HL-60 (cell line): Measurements from ENCODE around the gene GARIN5B.
"Not testable (repeated sequence)": the region's sequence is repeated elsewhere in the genome, so short reads cannot be mapped to it uniquely, and the experiment has no call there.

Experiments
- DNase-seq, 2 experiments: peaks; one replicate each; pipeline ENCODE4 v3.0.0-alpha.2; 2010 to 2020; ENCODE audit warnings: low read depth in 1 of 2, low spot score in 1 of 2
- H3K27ac ChIP-seq: fragments of 250-450 bp; sonication (Bioruptor Pico); replicated peaks from 2 replicates; pipeline ENCODE4 v1.5.1; 2020; ENCODE audit warnings: mild to moderate bottlenecking, moderate library complexity
- H3K27me3 ChIP-seq: fragments of 250-450 bp; sonication (Bioruptor Pico); 2 replicates; pipeline ENCODE4 v1.5.1; 2021; ENCODE audit warnings: mild to moderate bottlenecking, moderate library complexity; ENCODE audit not compliant: insufficient read depth, poor library complexity, severe bottlenecking
- H3K4me3 ChIP-seq: replicated peaks from 2 replicates; pipeline ENCODE4 v1.5.1; 2011; ENCODE audit warnings: mild to moderate bottlenecking, control low read depth, low read length; ENCODE audit not compliant: insufficient read depth
- CTCF ChIP-seq: IDR thresholded peaks from one replicate; pipeline ENCODE4 v1.5.1; 2011; ENCODE audit warnings: low read length, control low read depth, inconsistent platforms; ENCODE audit not compliant: insufficient read depth
- GABPA ChIP-seq: IDR thresholded peaks from 2 replicates; pipeline ENCODE4 v1.6.1; 2012; ENCODE audit warnings: low read depth
- POLR2AphosphoS5 ChIP-seq: IDR thresholded peaks from 2 replicates; pipeline ENCODE4 v1.6.1; 2012; ENCODE audit warnings: low read depth
- SPI1 ChIP-seq: IDR thresholded peaks from 2 replicates; pipeline ENCODE4 v1.6.1; 2012; ENCODE audit warnings: low read depth, mild to moderate bottlenecking, borderline replicate concordance
- long read RNA-seq: library from polyadenylated mRNA; unstranded; transcript quantifications from one replicate; pipeline ENCODE4 v2.0.0, GENCODE V29; 2020
- TF ChIP-seq, protein P1 (sequence below): IDR thresholded peaks from 2 replicates; pipeline ENCODE4 v1.6.1; 2012; ENCODE audit warnings: low read depth; ENCODE audit not compliant: insufficient replicate concordance

Gene GARIN5B
- long read RNA-seq: 0 reads

- DNase-seq: no peak
- Histone ChIP-seq H3K27ac (no peak within 1 kb of the TSS), H3K4me3 (no peak within 1 kb of the TSS), H3K27me3 (no peaks in the 10 kb centered on the region)
- TF ChIP-seq POLR2AphosphoS5: no peak
- TF ChIP-seq SPI1: no peak
Observed at GRCh38 chr19:55362990-55363716, at the start of gene GARIN5B. Gene GARIN5B, minus strand, starts transcription at chr19:55363260. Its CDS starts 194 bp downstream, at chr19:55363066.

DNA sequence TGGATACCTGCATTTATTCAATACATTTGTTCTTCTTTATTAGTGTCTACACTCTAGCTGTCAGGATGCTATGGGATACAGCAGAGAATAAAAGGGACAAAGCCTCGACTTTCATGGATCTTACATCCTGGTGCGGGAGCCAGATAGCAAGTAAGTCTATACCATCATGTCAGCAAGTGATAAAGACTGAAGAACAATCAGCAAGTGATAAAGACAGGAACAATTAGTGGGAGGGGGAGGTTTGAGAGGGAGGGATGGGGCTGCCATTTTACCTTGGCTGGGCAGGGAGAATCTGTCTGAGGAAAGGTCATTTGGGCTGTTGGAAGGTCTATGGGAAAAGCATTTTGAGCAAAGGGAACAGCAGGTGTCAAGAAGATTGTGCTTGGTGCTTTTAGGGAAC, 47.1 kb upstream of the GARIN5B start:
- no peak for TF ChIP-seq CTCF
- TF ChIP-seq, protein P1, sequence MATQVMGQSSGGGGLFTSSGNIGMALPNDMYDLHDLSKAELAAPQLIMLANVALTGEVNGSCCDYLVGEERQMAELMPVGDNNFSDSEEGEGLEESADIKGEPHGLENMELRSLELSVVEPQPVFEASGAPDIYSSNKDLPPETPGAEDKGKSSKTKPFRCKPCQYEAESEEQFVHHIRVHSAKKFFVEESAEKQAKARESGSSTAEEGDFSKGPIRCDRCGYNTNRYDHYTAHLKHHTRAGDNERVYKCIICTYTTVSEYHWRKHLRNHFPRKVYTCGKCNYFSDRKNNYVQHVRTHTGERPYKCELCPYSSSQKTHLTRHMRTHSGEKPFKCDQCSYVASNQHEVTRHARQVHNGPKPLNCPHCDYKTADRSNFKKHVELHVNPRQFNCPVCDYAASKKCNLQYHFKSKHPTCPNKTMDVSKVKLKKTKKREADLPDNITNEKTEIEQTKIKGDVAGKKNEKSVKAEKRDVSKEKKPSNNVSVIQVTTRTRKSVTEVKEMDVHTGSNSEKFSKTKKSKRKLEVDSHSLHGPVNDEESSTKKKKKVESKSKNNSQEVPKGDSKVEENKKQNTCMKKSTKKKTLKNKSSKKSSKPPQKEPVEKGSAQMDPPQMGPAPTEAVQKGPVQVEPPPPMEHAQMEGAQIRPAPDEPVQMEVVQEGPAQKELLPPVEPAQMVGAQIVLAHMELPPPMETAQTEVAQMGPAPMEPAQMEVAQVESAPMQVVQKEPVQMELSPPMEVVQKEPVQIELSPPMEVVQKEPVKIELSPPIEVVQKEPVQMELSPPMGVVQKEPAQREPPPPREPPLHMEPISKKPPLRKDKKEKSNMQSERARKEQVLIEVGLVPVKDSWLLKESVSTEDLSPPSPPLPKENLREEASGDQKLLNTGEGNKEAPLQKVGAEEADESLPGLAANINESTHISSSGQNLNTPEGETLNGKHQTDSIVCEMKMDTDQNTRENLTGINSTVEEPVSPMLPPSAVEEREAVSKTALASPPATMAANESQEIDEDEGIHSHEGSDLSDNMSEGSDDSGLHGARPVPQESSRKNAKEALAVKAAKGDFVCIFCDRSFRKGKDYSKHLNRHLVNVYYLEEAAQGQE: no peak
- no peak for TF ChIP-seq POLR2AphosphoS5
- no peak for TF ChIP-seq GABPA
- no peak for TF ChIP-seq SPI1

DNA sequence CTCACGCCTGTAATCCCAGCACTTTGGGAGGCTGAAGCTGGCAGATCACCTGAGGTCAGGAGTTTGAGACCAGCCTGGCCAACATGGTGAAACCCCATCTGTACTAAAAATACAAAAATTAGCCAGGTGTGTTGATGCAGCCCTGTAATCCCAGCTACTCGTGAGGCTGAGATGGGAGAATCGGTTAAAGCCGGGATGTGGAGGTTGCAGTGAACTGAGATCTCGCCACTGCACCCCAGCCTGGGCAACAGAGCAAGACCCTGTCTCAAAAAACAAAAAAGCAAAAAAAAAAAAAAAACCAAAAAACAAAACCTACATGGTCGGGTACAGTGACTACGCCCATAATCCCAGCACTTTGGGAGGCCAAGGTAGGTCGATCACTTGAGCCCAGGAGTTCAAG, 46.1 kb upstream of the GARIN5B start:
- not testable (repeated sequence) for DNase-seq, H3K27me3 ChIP-seq, H3K27ac ChIP-seq, H3K4me3 ChIP-seq

More for the DNA sequence above, 47.1 kb upstream of the GARIN5B start:
- DNase-seq: no peak
- Histone ChIP-seq H3K27me3 (no peaks in the 10 kb centered on the region), H3K4me3 (no peak overlapping the region), H3K27ac (no peak overlapping the region)

GRCh38 chr19:55408533-55408872, 45.4 kb upstream of the GARIN5B start:
- H3K27ac ChIP-seq: peak overlapping the region; percentile 98
- DNase-seq: no peak
- peak overlapping the region; percentile 1; the same call in 1 of the 2 replicates for H3K4me3 ChIP-seq
- H3K27me3 ChIP-seq: no peaks in the 10 kb centered on the region
- TF ChIP-seq POLR2AphosphoS5 (no peak), SPI1 (no peak), GABPA (no peak), CTCF (no peak)
- TF ChIP-seq, protein P1: no peak
